Tibial nerve (tissue), 4 donors: Measurements from ENCODE around the gene ARSB. TPM values are rescaled to one million over a fixed set of nuclear protein-coding genes. Genes with fewer than 3 reads are reported as not detected.

Experiments used
- DNase-seq, 2 donors: peaks; one replicate each; pipeline ENCODE4 v3.0.0-alpha.2; 2019; ENCODE audit warnings: low spot score in 2 of 2
- H3K27ac ChIP-seq, 4 donors: fragments of 200-600 bp; sonication (generic) in 3 of 4; one replicate each; pipeline ENCODE4 v1.5.1; 2017 to 2019; ENCODE audit warnings: mild to moderate bottlenecking in 1 of 4
- H3K27me3 ChIP-seq, 2 donors: fragments of 200-600 bp; sonication (generic) in 1 of 2; one replicate each; pipeline versions ENCODE4 v1.5.1 to v1.6.0; 2017 to 2019
- H3K36me3 ChIP-seq, 3 donors: fragments of 200-600 bp; sonication (generic); one replicate each; pipeline ENCODE4 v1.5.1; 2018 to 2019
- H3K4me1 ChIP-seq, 4 donors: fragments of 200-600 bp; sonication (generic) in 3 of 4; one replicate each; pipeline ENCODE4 v1.5.1; 2017 to 2019
- H3K4me3 ChIP-seq, 4 donors: fragments of 200-600 bp; sonication (generic) in 3 of 4; one replicate each; pipeline ENCODE4 v1.5.1; 2017 to 2019; ENCODE audit warnings: mild to moderate bottlenecking in 1 of 4, moderate library complexity in 1 of 4
- H3K9me3 ChIP-seq, 4 donors: fragments of 200-600 bp; sonication (generic) in 3 of 4; one replicate each; pipeline ENCODE4 v1.5.1; 2017 to 2019
- EP300 ChIP-seq, 2 donors: sonication (generic); formaldehyde crosslinking; IDR thresholded peaks; one replicate each; pipeline ENCODE4 v1.6.1; 2017; ENCODE audit warnings: antibody characterized with exemption in 2 of 2, mild to moderate bottlenecking in 1 of 2
- POLR2A ChIP-seq, 2 donors: fragments of 450-650 bp; IDR thresholded peaks; one replicate each; pipeline ENCODE4 v1.6.1; 2017; ENCODE audit warnings: antibody characterized with exemption in 2 of 2, mild to moderate bottlenecking in 2 of 2, moderate library complexity in 2 of 2
- WGBS, 2 donors: methylation state at CpG; one replicate each; pipeline ENCODE4 v1.1.5; 2018; 5-methylcytosine and 5-hydroxymethylcytosine counted together
- small RNA-seq: library from RNA; depleted of rRNA; stranded (forward); fragments of <200 nt; gene quantifications from one replicate; pipeline ENCODE3, GENCODE V24; 2016
- total RNA-seq, 4 donors: library from RNA; depleted of rRNA; stranded (reverse); fragments of >200 nt; gene quantifications; one replicate each; pipeline ENCODE4 v1.1.0, GENCODE V29; 2016

The ARSB gene
- total RNA-seq, 4 donors from 2014 or later = 8.3 to 19.8 (median 15.5) TPM

GRCh38 chr5:78727786-78728761 is 257.0 kb downstream of the ARSB start:
- Histone ChIP-seq H3K27me3 (no peaks in the 10 kb centered on the region), H3K27ac (peak overlapping the region in 1 of 4 donors; percentile 51), H3K9me3 (no peaks in the 10 kb centered on the region), H3K4me1 (peaks cover 0 to 3% (median 0%) of the 10 kb centered on the region in 4 donors), H3K4me3 (no peak overlapping the region), H3K36me3 (no peaks in the 10 kb centered on the region)
- WGBS, 2 donors = 88 to 89% methylated on average over 7 of the region's 7 CpGs
- DNase-seq = no peak
- TF ChIP-seq POLR2A (IDR thresholded peaks at IDR 0.05) (no peak), EP300 (IDR thresholded peaks at IDR 0.05) (no peak)

Small RNA genes within 50 kb of the gene (small RNA-seq; reads per million reads assigned to genes)
- not detected for gene AC025755.1

Other genes starting within 250 kb of the ARSB start
- gene DMGDH, start 84.4 kb upstream of the ARSB start, total RNA-seq = 10 to 100 TPM in 2 of 4 donors, 1 to 10 TPM in 2; 7.1 to 20.1 (median 11.8) TPM
- gene BHMT2, start 84.5 kb upstream of the ARSB start, total RNA-seq = 10 to 100 TPM; 27.6 to 63.4 (median 48.0) TPM
- gene BHMT, start 126.5 kb upstream of the ARSB start, total RNA-seq = 1 to 10 TPM; 2.4 to 5.9 (median 4.1) TPM